Keratinocyte (primary cell): ENCODE data around the gene MARCHF3. TPM values are rescaled to one million over a fixed set of nuclear protein-coding genes. Genes with fewer than 3 reads are reported as not detected.

Source experiments
- DNase-seq: peaks from one replicate; pipeline ENCODE4 v3.0.0-alpha.2; 2011; ENCODE audit warnings: low read depth, missing footprints, low spot score
- FAIRE-seq: peaks from 2 replicates; lab custom pipeline; 2011; peaks lifted over from hg19 to GRCh38; lab: Jason Lieb, UNC
- H2AFZ ChIP-seq: 2 replicates; pipeline ENCODE4 v1.6.0; 2012; ENCODE audit warnings: low read length, control low read depth, inconsistent platforms; ENCODE audit not compliant: control insufficient read depth
- H3K27ac ChIP-seq: 2 replicates; pipeline ENCODE4 v1.5.1; 2011; ENCODE audit warnings: low read length; ENCODE audit not compliant: control insufficient read depth, insufficient read depth
- H3K27me3 ChIP-seq: 3 replicates; pipeline ENCODE4 v1.6.0; 2011; ENCODE audit warnings: low read length; ENCODE audit not compliant: control insufficient read depth, insufficient read depth; ENCODE audit errors: extremely low read depth
- H3K36me3 ChIP-seq, 2 experiments: 2 replicates in 1 of 2; 3 replicates in 1 of 2; pipeline ENCODE4 v1.5.1; 2011; ENCODE audit warnings: low read length in 2 of 2, mild to moderate bottlenecking in 1 of 2; ENCODE audit not compliant: control insufficient read depth in 2 of 2, insufficient read depth in 2 of 2; ENCODE audit errors: extremely low read depth in 1 of 2
- H3K4me1 ChIP-seq: 3 replicates; pipeline ENCODE4 v1.5.1; 2011; ENCODE audit warnings: low read length; ENCODE audit not compliant: control insufficient read depth, insufficient read depth; ENCODE audit errors: extremely low read depth
- H3K4me2 ChIP-seq: 3 replicates; pipeline ENCODE4 v1.6.0; 2011; ENCODE audit warnings: low read depth, low read length; ENCODE audit not compliant: control insufficient read depth, insufficient read depth; ENCODE audit errors: extremely low read depth
- H3K4me3 ChIP-seq, 3 experiments: fragments of 200-600 bp in 1 of 3; sonication (generic) in 1 of 3; 2 replicates in 2 of 3; 3 replicates in 1 of 3; pipeline ENCODE4 v1.5.1; 2011 to 2016; ENCODE audit warnings: low read length in 3 of 3, mild to moderate bottlenecking in 3 of 3, control low read depth in 2 of 3, inconsistent platforms in 1 of 3, low read depth in 1 of 3, mixed read lengths in 1 of 3, mixed run types in 1 of 3, moderate library complexity in 1 of 3; ENCODE audit not compliant: control insufficient read depth in 2 of 3, insufficient read depth in 2 of 3; ENCODE audit errors: extremely low read depth in 1 of 3
- H3K79me2 ChIP-seq: 2 replicates; pipeline ENCODE4 v1.6.0; 2012; ENCODE audit warnings: low read length; ENCODE audit not compliant: control insufficient read depth, insufficient read depth
- H3K9ac ChIP-seq: 3 replicates; pipeline ENCODE4 v1.6.0; 2011; ENCODE audit warnings: low read length; ENCODE audit not compliant: control insufficient read depth, insufficient read depth; ENCODE audit errors: extremely low read depth
- H3K9me1 ChIP-seq: 3 replicates; pipeline ENCODE4 v1.6.0; 2011; ENCODE audit warnings: low read length; ENCODE audit not compliant: control insufficient read depth, insufficient read depth; ENCODE audit errors: extremely low read depth
- H3K9me3 ChIP-seq: 2 replicates; pipeline ENCODE4 v1.5.1; 2012; ENCODE audit warnings: low read depth, low read length; ENCODE audit not compliant: control insufficient read depth
- H4K20me1 ChIP-seq: 3 replicates; pipeline ENCODE4 v1.6.0; 2011; ENCODE audit warnings: low read length; ENCODE audit not compliant: control insufficient read depth, insufficient read depth; ENCODE audit errors: extremely low read depth
- EZH2 ChIP-seq: IDR thresholded peaks from one replicate; pipeline ENCODE4 v1.6.1; 2012; ENCODE audit warnings: inconsistent platforms, mild to moderate bottlenecking, low read length, moderate library complexity
- dilution Hi-C: fragments of 300-500 bp; cut with MboI; formaldehyde crosslinking; loops from one replicate; pipeline ENCODE4 v1.7.0; 2020; ENCODE audit warnings: low sequenced_read_pairs; ENCODE audit not compliant: extremely low pct_ligation_motif_present
- polyA plus RNA-seq, 5 experiments: library from polyadenylated mRNA; depleted of rRNA in 3 of 5; stranded (reverse) in 3 of 5; stranded (forward) in 1 of 5; unstranded in 1 of 5; fragments of >200 nt; gene quantifications; 1 replicate in 1 of 5; 2 replicates in 3 of 5; 3 replicates in 1 of 5; pipeline versions ENCODE4 v1.2.1 to v1.2.3, GENCODE V29; 2011 to 2012; ENCODE audit warnings: missing spikeins in 2 of 5, low read depth in 1 of 5, low replicate concordance in 1 of 5
- TF ChIP-seq, protein P1 (sequence below), 3 experiments: IDR thresholded peaks in 1 of 3; conservative IDR thresholded peaks in 1 of 3; optimal IDR thresholded peaks in 1 of 3; 2 replicates in 2 of 3; 3 replicates in 1 of 3; pipeline versions ENCODE3 to v1.5.1; 2011; ENCODE audit warnings: low read length in 3 of 3, mild to moderate bottlenecking in 3 of 3, moderate library complexity in 2 of 3, control low read depth in 1 of 3, inconsistent platforms in 1 of 3; ENCODE audit not compliant: insufficient read depth in 2 of 3; ENCODE audit errors: extremely low read depth in 1 of 3

The MARCHF3 gene
- polyA plus RNA-seq, 1 donor (not counting 4 experiments of a cell fraction or from before 2014, with no cell fraction given), result 0.45 TPM

GRCh38 chr5:127046343-127047072 is 16.1 kb upstream of the MARCHF3 start:
- Histone ChIP-seq H3K36me3 (no peaks in the 10 kb centered on the region), H2AFZ (no peak overlapping the region), H3K27ac (no peak overlapping the region), H3K79me2 (no peaks in the 10 kb centered on the region), H3K9me1 (no peaks in the 10 kb centered on the region), H4K20me1 (no peaks in the 10 kb centered on the region), H3K4me1 (peaks cover 7% of the 10 kb centered on the region), H3K9ac (no peak overlapping the region), H3K4me2 (no peak overlapping the region), H3K4me3 (no peak overlapping the region), H3K27me3 (no peaks in the 10 kb centered on the region), H3K9me3 (no peaks in the 10 kb centered on the region)
- FAIRE-seq (no peak), DNase-seq (no peak)
- dilution Hi-C loops, result no loop called here
- TF ChIP-seq EZH2, result no peak
- TF ChIP-seq, protein P1, sequence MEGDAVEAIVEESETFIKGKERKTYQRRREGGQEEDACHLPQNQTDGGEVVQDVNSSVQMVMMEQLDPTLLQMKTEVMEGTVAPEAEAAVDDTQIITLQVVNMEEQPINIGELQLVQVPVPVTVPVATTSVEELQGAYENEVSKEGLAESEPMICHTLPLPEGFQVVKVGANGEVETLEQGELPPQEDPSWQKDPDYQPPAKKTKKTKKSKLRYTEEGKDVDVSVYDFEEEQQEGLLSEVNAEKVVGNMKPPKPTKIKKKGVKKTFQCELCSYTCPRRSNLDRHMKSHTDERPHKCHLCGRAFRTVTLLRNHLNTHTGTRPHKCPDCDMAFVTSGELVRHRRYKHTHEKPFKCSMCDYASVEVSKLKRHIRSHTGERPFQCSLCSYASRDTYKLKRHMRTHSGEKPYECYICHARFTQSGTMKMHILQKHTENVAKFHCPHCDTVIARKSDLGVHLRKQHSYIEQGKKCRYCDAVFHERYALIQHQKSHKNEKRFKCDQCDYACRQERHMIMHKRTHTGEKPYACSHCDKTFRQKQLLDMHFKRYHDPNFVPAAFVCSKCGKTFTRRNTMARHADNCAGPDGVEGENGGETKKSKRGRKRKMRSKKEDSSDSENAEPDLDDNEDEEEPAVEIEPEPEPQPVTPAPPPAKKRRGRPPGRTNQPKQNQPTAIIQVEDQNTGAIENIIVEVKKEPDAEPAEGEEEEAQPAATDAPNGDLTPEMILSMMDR (optimal IDR thresholded peaks at IDR 0.05 in 1 of 3, IDR thresholded peaks at IDR 0.05 in 1 of 3, conservative IDR thresholded peaks at IDR 0.05 in 1 of 3; ENCODE audit: extremely low read depth in 1 of 3, insufficient read depth in 2 of 3, low read length in 3 of 3), result no peak

DNA sequence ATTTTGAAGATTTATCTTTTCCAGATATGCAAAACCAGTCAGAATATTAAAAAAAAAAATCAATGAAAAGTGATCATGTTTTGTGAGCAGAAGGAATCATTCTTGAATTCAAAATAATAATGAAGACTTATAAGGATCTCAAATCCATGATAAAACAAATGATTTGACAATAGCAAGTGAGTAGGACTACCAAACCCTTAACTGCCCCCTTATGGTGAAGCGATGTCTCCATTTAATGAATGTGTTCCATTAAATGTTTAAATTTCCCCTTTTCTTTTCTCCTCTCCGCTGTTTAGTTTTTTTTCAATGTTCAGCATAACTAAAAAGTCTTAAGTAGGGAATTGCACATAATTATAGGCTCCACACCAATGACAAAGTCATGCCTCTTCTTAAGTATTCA is 12.2 kb upstream of the MARCHF3 start:
- Histone ChIP-seq H3K4me1 (peaks cover 20% of the 10 kb centered on the region), H3K9ac (no peak overlapping the region), H3K4me3 (no peak overlapping the region), H3K79me2 (no peaks in the 10 kb centered on the region), H3K27me3 (no peaks in the 10 kb centered on the region), H3K9me3 (no peaks in the 10 kb centered on the region), H2AFZ (no peak overlapping the region), H3K27ac (no peak overlapping the region), H4K20me1 (no peaks in the 10 kb centered on the region), H3K9me1 (no peaks in the 10 kb centered on the region), H3K36me3 (no peaks in the 10 kb centered on the region), H3K4me2 (no peak overlapping the region)
- dilution Hi-C loops, result no loop called here
- DNase-seq, result no peak
- no peak for FAIRE-seq
- no peak for TF ChIP-seq EZH2
- TF ChIP-seq, protein P1 (optimal IDR thresholded peaks at IDR 0.05 in 1 of 3, IDR thresholded peaks at IDR 0.05 in 1 of 3, conservative IDR thresholded peaks at IDR 0.05 in 1 of 3; ENCODE audit: extremely low read depth in 1 of 3, insufficient read depth in 2 of 3, low read length in 3 of 3), result no peak
